CD14-positive monocyte (primary cell): Measurements from ENCODE around the gene C17orf78. TPM values are rescaled to one million over a fixed set of nuclear protein-coding genes. Genes with fewer than 3 reads are reported as not detected.
A peak's percentile ranks its signal among the peaks of the same experiment; 100 is the strongest.

Experiments
- DNase-seq, 3 donors: peaks; one replicate each; pipeline ENCODE4 v3.0.0-alpha.2; 2011 to 2022
- H2AFZ ChIP-seq: 2 replicates; pipeline ENCODE4 v1.6.0; 2012; ENCODE audit warnings: mild to moderate bottlenecking, low read depth, low read length, inconsistent platforms; ENCODE audit not compliant: insufficient read depth, poor library complexity, severe bottlenecking
- H3K27ac ChIP-seq, 2 donors: 1 replicate in 1 of 2; 2 replicates in 1 of 2; pipeline ENCODE4 v1.5.1; 2012 to 2013; ENCODE audit warnings: low read length in 2 of 2, control low read depth in 1 of 2, inconsistent platforms in 1 of 2, low read depth in 1 of 2, mild to moderate bottlenecking in 1 of 2
- H3K27me3 ChIP-seq, 2 donors: one replicate each; pipeline versions ENCODE4 v1.6.0 to v1.6.1; 2011 to 2013; ENCODE audit warnings: low read length in 2 of 2; ENCODE audit not compliant: control insufficient read depth in 2 of 2, insufficient read depth in 2 of 2
- H3K36me3 ChIP-seq, 2 donors: replicated peaks in 1 of 2; 1 replicate in 1 of 2; 2 replicates in 1 of 2; pipeline versions ENCODE4 v1.5.1 to v1.6.1; 2012 to 2013; ENCODE audit warnings: low read length in 2 of 2, control low read depth in 1 of 2, inconsistent platforms in 1 of 2, mild to moderate bottlenecking in 1 of 2; ENCODE audit not compliant: insufficient read depth in 2 of 2, control insufficient read depth in 1 of 2
- H3K4me1 ChIP-seq, 2 donors: 1 replicate in 1 of 2; 2 replicates in 1 of 2; pipeline versions ENCODE4 v1.5.1 to v1.6.1; 2012 to 2013; ENCODE audit warnings: low read length in 2 of 2, control low read depth in 1 of 2, inconsistent platforms in 1 of 2, mild to moderate bottlenecking in 1 of 2, moderate library complexity in 1 of 2; ENCODE audit not compliant: insufficient read depth in 2 of 2, control insufficient read depth in 1 of 2
- H3K4me2 ChIP-seq: replicated peaks from 2 replicates; pipeline ENCODE3; 2012; ENCODE audit warnings: low read length, moderate library complexity, mild to moderate bottlenecking; ENCODE audit not compliant: poor library complexity, severe bottlenecking; ENCODE audit errors: extremely low read depth
- H3K4me3 ChIP-seq, 3 experiments: fragments of 200-600 bp in 1 of 3; sonication (generic) in 1 of 3; replicated peaks in 1 of 3; 1 replicate in 2 of 3; 2 replicates in 1 of 3; pipeline ENCODE4 v1.5.1; 2011 to 2013; ENCODE audit warnings: low read length in 3 of 3, mild to moderate bottlenecking in 3 of 3, control low read depth in 2 of 3, low read depth in 2 of 3, inconsistent platforms in 1 of 3, moderate library complexity in 1 of 3
- H3K79me2 ChIP-seq: 2 replicates; pipeline ENCODE4 v1.6.0; 2012; ENCODE audit warnings: mild to moderate bottlenecking, control low read depth, inconsistent platforms, low read length, moderate library complexity; ENCODE audit not compliant: insufficient read depth
- H3K9ac ChIP-seq: 2 replicates; pipeline ENCODE4 v1.6.0; 2017; ENCODE audit warnings: low read length, mild to moderate bottlenecking; ENCODE audit not compliant: insufficient read depth, poor library complexity, severe bottlenecking
- H3K9me3 ChIP-seq, 2 donors: replicated peaks in 1 of 2; 1 replicate in 1 of 2; 2 replicates in 1 of 2; pipeline versions ENCODE4 v1.5.1 to v1.6.1; 2012 to 2013; ENCODE audit warnings: low read length in 2 of 2, control low read depth in 1 of 2; ENCODE audit not compliant: control insufficient read depth in 1 of 2, insufficient read depth in 1 of 2
- H4K20me1 ChIP-seq: 2 replicates; pipeline ENCODE4 v1.6.0; 2012; ENCODE audit warnings: mild to moderate bottlenecking, low read length, control low read depth, moderate library complexity; ENCODE audit not compliant: insufficient read depth
- H3K27ac Mint-ChIP-seq, 7 donors: one replicate each; pipeline ENCODE4 v1.8.0; 2020; ENCODE audit warnings: mild to moderate bottlenecking in 7 of 7, mixed read lengths in 7 of 7, moderate library complexity in 6 of 7, inconsistent platforms in 2 of 7
- H3K27me3 Mint-ChIP-seq, 3 donors: one replicate each; pipeline ENCODE4 v1.8.0; 2021 to 2022; ENCODE audit warnings: low read depth in 3 of 3, mild to moderate bottlenecking in 3 of 3, mixed read lengths in 3 of 3, moderate library complexity in 3 of 3, inconsistent platforms in 1 of 3
- H3K36me3 Mint-ChIP-seq, 2 donors: one replicate each; pipeline ENCODE4 v1.8.0; 2020; ENCODE audit warnings: mixed read lengths in 2 of 2, inconsistent platforms in 1 of 2, mild to moderate bottlenecking in 1 of 2
- H3K4me1 Mint-ChIP-seq: one replicate; pipeline ENCODE4 v1.8.0; 2020; ENCODE audit warnings: mild to moderate bottlenecking, mixed read lengths
- H3K4me3 Mint-ChIP-seq, 2 donors: one replicate each; pipeline ENCODE4 v1.8.0; 2020; ENCODE audit warnings: mild to moderate bottlenecking in 2 of 2, mixed read lengths in 2 of 2, moderate library complexity in 1 of 2
- H3K9me3 Mint-ChIP-seq, 7 donors: one replicate each; pipeline ENCODE4 v1.8.0; 2020 to 2022; ENCODE audit warnings: mixed read lengths in 7 of 7, mild to moderate bottlenecking in 6 of 7, moderate library complexity in 6 of 7, inconsistent platforms in 2 of 7
- WGBS: methylation state at CpG from one replicate; pipeline ENCODE4 v1.1.5; 2013; ENCODE audit warnings: missing lambda C conversion rate; ENCODE audit not compliant: insufficient coverage; 5-methylcytosine and 5-hydroxymethylcytosine counted together
- intact Hi-C, 2 donors: fragments of 100-400 bp; cut with micrococcal nuclease; formaldehyde crosslinking; loops; one replicate each; pipeline versions ENCODE4 v1.15.0 to v1.15.1; 2023
- polyA plus RNA-seq, 3 donors: library from polyadenylated mRNA; depleted of rRNA in 1 of 3; unstranded in 2 of 3; stranded (reverse) in 1 of 3; fragments of 300-500 nt in 2 of 3; fragments of >200 nt in 1 of 3; fragmentation: Illumina TruSeq in 2 of 3; gene quantifications; 1 replicate in 2 of 3; 2 replicates in 1 of 3; pipeline ENCODE4 v1.2.3, GENCODE V29; 2012 to 2021
- TF ChIP-seq, protein P1 (sequence below): fragments of 200-600 bp; IDR thresholded peaks from one replicate; pipeline ENCODE4 v1.8.0; 2022; ENCODE audit warnings: antibody characterized with exemption, mild to moderate bottlenecking

The C17orf78 gene
- polyA plus RNA-seq, 3 donors: not detected

DNA sequence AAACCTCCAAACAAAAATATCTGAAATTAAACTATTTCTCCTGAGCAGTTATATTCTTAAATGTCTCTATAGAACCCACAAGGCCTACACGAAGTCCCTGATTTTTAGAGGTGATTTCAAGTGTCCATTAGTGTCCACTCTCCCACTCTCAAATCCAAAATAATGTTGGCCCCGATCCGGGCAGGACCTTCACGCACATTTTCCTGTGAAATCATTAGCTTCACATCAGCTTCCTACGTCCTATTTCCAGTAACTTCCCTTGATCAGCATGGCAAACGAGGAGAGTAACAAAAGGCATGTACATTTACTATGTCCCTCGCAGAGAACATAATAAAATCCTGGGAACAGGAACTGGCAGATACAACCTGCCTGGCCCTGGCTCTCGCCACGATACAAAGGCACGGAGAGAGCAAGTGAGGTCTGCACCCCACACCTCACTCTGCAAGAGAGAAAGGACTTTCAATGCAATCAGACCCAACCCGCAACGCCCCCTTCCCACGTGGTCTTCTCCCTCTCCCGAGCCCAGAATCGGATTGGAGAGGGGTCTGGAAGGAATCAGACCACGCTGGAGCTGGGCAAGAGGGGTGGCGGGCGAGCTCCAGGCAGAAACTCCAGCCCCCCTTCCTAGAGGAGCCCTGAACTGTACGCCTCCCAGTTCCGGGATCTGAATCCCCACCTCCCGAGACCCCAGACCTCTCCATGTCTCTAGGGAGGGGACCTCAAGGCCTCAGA, 17.5 kb upstream of the C17orf78 start:
- peak in 1 of 3 donors; percentile 4 for DNase-seq
- no peaks in the 10 kb centered on the region for H3K9me3 Mint-ChIP-seq
- H3K79me2 ChIP-seq: peaks cover 10% of the 10 kb centered on the region
- TF ChIP-seq, protein P1, sequence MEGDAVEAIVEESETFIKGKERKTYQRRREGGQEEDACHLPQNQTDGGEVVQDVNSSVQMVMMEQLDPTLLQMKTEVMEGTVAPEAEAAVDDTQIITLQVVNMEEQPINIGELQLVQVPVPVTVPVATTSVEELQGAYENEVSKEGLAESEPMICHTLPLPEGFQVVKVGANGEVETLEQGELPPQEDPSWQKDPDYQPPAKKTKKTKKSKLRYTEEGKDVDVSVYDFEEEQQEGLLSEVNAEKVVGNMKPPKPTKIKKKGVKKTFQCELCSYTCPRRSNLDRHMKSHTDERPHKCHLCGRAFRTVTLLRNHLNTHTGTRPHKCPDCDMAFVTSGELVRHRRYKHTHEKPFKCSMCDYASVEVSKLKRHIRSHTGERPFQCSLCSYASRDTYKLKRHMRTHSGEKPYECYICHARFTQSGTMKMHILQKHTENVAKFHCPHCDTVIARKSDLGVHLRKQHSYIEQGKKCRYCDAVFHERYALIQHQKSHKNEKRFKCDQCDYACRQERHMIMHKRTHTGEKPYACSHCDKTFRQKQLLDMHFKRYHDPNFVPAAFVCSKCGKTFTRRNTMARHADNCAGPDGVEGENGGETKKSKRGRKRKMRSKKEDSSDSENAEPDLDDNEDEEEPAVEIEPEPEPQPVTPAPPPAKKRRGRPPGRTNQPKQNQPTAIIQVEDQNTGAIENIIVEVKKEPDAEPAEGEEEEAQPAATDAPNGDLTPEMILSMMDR: no peak
- H3K27ac Mint-ChIP-seq: peak overlapping the region in 4 of 7 donors; percentile 50 to 79 (median 58)
- no peaks in the 10 kb centered on the region for H3K9me3 ChIP-seq
- 10% methylated on average over 10 of the region's 21 CpGs for WGBS
- peak overlapping the region; percentile 58 to 90 (median 83) for H3K4me3 ChIP-seq
- H3K4me1 Mint-ChIP-seq: peaks cover 26% of the 10 kb centered on the region
- peaks cover 0 to 4% of the 10 kb centered on the region in 2 donors for H3K36me3 Mint-ChIP-seq
- intact Hi-C loops: loop anchor here in 1 of 2 donors (5.0 kb wide), 1 partner anchor 49 kb away; the partner anchor contains the start of genes ACACA and TADA2A
- H2AFZ ChIP-seq: peak overlapping the region; percentile 93
- H3K27ac ChIP-seq: peak overlapping the region in 1 of 2 donors; percentile 76
- H3K4me1 ChIP-seq: peaks cover 20 to 27% of the 10 kb centered on the region in 2 donors
- H3K27me3 Mint-ChIP-seq: peaks cover 0 to 3% (median 3%) of the 10 kb centered on the region in 3 donors
- H3K4me3 Mint-ChIP-seq: peak overlapping the region; percentile 85 to 92
- H3K4me2 ChIP-seq: peak overlapping the region; percentile 96
- H3K36me3 ChIP-seq: no peaks in the 10 kb centered on the region
- H3K27me3 ChIP-seq: no peaks in the 10 kb centered on the region
- H4K20me1 ChIP-seq: no peaks in the 10 kb centered on the region
- H3K9ac ChIP-seq: peak overlapping the region; percentile 78

DNA sequence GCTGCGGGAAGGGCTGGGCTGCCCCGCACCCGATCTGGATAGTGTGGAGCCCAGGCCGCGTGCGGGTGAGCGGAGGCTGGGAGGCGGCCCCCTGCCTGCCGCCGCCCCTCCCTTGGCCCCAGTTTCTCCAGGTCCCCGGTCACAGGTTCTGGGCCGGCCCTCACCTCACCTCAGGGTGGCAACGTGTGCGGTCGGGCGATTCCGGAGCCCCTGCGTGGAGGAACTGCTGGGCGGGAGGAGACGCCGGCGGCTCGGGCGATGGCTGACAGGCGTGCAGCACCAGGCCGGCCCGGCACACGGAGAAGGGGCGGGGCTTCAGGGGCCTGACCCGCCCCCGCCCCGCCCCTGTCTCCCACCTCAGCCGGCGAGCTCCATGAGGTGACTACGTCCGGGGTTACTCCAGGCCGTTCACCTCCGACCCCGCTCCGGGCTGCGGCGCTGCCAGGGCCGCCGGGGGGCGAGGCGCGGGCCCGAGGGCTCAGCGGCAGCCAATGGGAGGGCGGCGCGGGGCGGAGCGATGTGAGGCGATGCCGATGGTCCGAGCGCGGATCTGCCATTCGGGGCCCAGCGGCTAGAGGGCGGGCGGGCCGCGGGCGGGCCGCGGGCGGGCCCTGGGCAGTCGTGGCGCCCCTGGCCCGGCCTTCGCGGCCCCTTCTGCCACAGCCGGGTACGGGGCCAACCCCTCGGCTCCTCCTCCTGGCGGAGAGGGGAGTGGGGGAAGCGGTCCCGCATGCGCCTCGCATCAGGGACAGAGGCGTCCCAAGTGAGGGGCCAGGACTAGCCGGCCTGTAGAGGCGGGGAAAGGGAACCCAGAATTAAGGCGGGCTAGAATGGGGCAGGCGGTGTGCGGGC, 16.7 kb upstream of the C17orf78 start:
- Histone ChIP-seq H3K27ac (peak overlapping the region; percentile 26 to 76), H3K27me3 (no peaks in the 10 kb centered on the region), H3K4me1 (peaks cover 20 to 27% of the 10 kb centered on the region in 2 donors), H2AFZ (peak overlapping the region; percentile 93), H4K20me1 (no peaks in the 10 kb centered on the region), H3K9me3 (no peaks in the 10 kb centered on the region), H3K4me3 (peak overlapping the region; percentile 58 to 90 (median 83)), H3K4me2 (peak overlapping the region; percentile 96), H3K36me3 (no peaks in the 10 kb centered on the region), H3K79me2 (peaks cover 7% of the 10 kb centered on the region), H3K9ac (peak overlapping the region; percentile 78)
- Mint-ChIP-seq H3K4me1 (peaks cover 26% of the 10 kb centered on the region), H3K27ac (peak overlapping the region in 5 of 7 donors; percentile 70 to 87 (median 79)), H3K4me3 (peak overlapping the region; percentile 85 to 92), H3K9me3 (no peaks in the 10 kb centered on the region), H3K36me3 (no peaks in the 10 kb centered on the region), H3K27me3 (peaks cover 0 to 3% (median 3%) of the 10 kb centered on the region in 3 donors)
- DNase-seq: peak; percentile 86 to 90 (median 86)
- TF ChIP-seq, protein P1: peak; percentile 67
- intact Hi-C loops: loop anchor here in 1 of 2 donors (5.0 kb wide), 1 partner anchor 48 kb away; the partner anchor contains the start of genes ACACA and TADA2A
- under 1% methylated on average over 81 of the region's 88 CpGs for WGBS
